Right lobe of liver (tissue), 6 donors: ENCODE measurements around the gene ZCCHC24. TPM values are rescaled to one million over a fixed set of nuclear protein-coding genes. Genes with fewer than 3 reads are reported as not detected.

Source experiments
- ATAC-seq, 4 donors: fragments of 200-7000 bp; cut with Tn5 transposase; one replicate each; pipeline ENCODE4 v1.9.1; 2020; ENCODE audit warnings: mild to moderate bottlenecking in 4 of 4, moderate library complexity in 4 of 4
- DNase-seq, 3 donors: peaks; one replicate each; pipeline ENCODE4 v3.0.0-alpha.2; 2020
- H3K27ac ChIP-seq, 3 donors: fragments of 200-600 bp; one replicate each; pipeline ENCODE4 v1.8.0; 2022
- H3K27me3 ChIP-seq, 2 donors: fragments of 200-600 bp; one replicate each; pipeline ENCODE4 v1.8.0; 2022
- H3K36me3 ChIP-seq, 4 donors: fragments of 200-600 bp; sonication (generic) in 1 of 4; one replicate each; pipeline versions ENCODE4 v1.5.1 to v1.8.0; 2017 to 2022; ENCODE audit warnings: control low read depth in 1 of 4
- H3K4me1 ChIP-seq, 4 donors: fragments of 200-600 bp; sonication (generic) in 1 of 4; one replicate each; pipeline versions ENCODE4 v1.5.1 to v1.8.0; 2017 to 2022; ENCODE audit warnings: control low read depth in 1 of 4
- H3K4me3 ChIP-seq, 3 donors: fragments of 200-600 bp; one replicate each; pipeline ENCODE4 v1.8.0; 2022
- H3K9me3 ChIP-seq, 4 donors: fragments of 200-600 bp; sonication (generic) in 1 of 4; one replicate each; pipeline versions ENCODE4 v1.5.1 to v1.8.0; 2017 to 2022; ENCODE audit warnings: control low read depth in 1 of 4
- POLR2A ChIP-seq: fragments of 450-650 bp; IDR thresholded peaks from one replicate; pipeline ENCODE4 v1.6.1; 2017; ENCODE audit warnings: antibody characterized with exemption, mild to moderate bottlenecking
- WGBS: methylation state at CpG from one replicate; pipeline ENCODE4 v1.1.6; 2018; ENCODE audit warnings: low coverage, low lambda C conversion rate; ENCODE audit not compliant: insufficient coverage; ENCODE audit errors: missing lambda C conversion rate; 5-methylcytosine and 5-hydroxymethylcytosine counted together
- intact Hi-C, 2 donors: fragments of 100-400 bp; cut with DNase I; formaldehyde crosslinking; loops; one replicate each; pipeline versions ENCODE4 v1.11.2 to v1.14.1; 2022
- total RNA-seq, 6 experiments: library from RNA; depleted of rRNA in 2 of 6; stranded (reverse); fragments of >200 nt in 2 of 6; fragmentation: NEBNext Ultra II Directional in 3 of 6; extraction: Animal tissue kit (Norgen Biotek cat#: 25700) in 3 of 6; gene quantifications; one replicate each; pipeline versions ENCODE4 v1.1.0 to v1.2.4, GENCODE V29; 2016 to 2023
- TF ChIP-seq, protein P1 (sequence below), 4 donors: fragments of 200-600 bp in 3 of 4; fragments of 450-650 bp in 1 of 4; IDR thresholded peaks; one replicate each; pipeline versions ENCODE4 v1.5.1 to v1.8.0; 2016 to 2022; ENCODE audit warnings: antibody characterized with exemption in 4 of 4, mild to moderate bottlenecking in 2 of 4
- donor health status: DM: no; HTN: yes; CAD: no.
- donor health status: DM: no; HTN: no; CAD: no.
- donor health status: DM: no; HTN: no; CAD: no.
- donor health status: DM: no; HTN: yes; CAD: no.
- donor health status: DM: no; HTN: yes; CAD: no.

ZCCHC24 gene
- total RNA-seq, 6 experiments from 2014 or later: 19.8 to 33.6 (median 22.7) TPM

DNA sequence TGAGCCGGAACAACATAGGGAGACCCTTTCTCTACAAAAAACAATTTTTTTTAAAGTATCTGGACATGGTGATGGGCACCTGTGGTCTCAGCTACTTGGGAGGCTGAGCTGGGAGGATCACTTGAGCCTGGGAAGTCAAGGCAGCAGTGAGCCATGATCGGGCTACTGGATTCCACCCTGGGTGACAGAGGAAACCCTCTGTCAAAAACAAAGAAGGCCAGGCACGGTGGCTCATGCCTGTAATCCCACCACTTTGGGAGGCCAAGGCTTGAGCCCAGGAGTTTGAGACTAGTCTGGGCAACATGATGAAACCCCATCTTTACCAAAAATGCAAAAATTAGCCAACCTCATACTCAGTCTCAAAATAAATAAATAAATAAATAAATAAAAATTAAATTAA, 19.9 kb upstream of the ZCCHC24 start:
- Histone ChIP-seq H3K27me3 (no peaks in the 10 kb centered on the region), H3K27ac (no peak overlapping the region), H3K36me3 (no peaks in the 10 kb centered on the region), H3K9me3 (no peaks in the 10 kb centered on the region), H3K4me1 (peaks cover 0 to 8% (median 0%) of the 10 kb centered on the region in 4 donors), H3K4me3 (no peak overlapping the region)
- WGBS: 80% methylated on average over 3 of the region's 3 CpGs
- DNase-seq (no peak), ATAC-seq (no peak)
- intact Hi-C loops: loop anchor here in 1 of 2 donors (10.0 kb wide), 1 partner anchor 71 kb away; no protein-coding TSS in a partner anchor
- TF ChIP-seq POLR2A: no peak
- TF ChIP-seq, protein P1, sequence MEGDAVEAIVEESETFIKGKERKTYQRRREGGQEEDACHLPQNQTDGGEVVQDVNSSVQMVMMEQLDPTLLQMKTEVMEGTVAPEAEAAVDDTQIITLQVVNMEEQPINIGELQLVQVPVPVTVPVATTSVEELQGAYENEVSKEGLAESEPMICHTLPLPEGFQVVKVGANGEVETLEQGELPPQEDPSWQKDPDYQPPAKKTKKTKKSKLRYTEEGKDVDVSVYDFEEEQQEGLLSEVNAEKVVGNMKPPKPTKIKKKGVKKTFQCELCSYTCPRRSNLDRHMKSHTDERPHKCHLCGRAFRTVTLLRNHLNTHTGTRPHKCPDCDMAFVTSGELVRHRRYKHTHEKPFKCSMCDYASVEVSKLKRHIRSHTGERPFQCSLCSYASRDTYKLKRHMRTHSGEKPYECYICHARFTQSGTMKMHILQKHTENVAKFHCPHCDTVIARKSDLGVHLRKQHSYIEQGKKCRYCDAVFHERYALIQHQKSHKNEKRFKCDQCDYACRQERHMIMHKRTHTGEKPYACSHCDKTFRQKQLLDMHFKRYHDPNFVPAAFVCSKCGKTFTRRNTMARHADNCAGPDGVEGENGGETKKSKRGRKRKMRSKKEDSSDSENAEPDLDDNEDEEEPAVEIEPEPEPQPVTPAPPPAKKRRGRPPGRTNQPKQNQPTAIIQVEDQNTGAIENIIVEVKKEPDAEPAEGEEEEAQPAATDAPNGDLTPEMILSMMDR (IDR thresholded peaks at IDR 0.05): no peak

DNA sequence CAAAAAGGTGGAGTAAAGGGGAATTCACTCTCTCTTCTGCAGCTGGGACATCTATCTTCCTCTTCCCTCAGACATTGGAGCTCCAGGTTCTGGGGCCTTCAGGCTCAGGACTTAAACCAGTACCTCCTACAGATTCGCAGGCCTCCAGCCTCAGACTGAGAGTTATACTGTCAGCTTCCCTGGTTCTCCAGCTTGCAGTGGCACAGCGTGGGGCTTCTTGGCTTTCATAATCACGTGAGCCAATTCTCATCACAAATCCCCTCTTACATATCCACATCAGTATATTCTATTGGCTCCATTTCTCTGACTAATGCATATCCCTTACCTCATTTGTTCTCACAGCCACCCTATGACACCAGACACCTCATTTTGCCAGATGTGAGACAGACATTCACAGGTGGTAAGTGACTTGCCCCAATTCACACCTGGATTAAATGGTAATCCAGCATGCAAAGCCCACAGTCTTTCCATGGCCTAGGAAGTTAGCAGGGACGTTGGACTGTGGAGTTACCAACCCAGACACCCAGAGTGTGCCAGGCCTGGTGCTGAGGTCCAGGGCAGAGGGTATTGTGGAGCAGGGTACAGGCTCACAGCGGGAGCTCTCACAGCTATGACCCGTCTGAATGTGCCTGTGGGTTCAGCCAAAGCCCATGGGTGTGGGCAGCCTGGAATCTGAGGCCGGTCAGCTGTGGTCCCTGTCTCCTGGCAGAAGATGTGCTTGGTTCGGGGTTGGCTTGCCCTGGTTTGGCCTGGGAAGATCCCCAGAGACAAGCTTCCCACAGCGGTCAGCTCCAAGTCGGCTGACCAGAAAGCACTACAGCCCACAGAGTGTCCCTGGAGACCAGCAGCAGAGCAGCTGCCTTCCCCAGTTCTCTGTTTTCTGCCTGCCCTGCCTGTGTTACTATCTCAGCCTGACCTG, 18.4 kb upstream of the ZCCHC24 start:
- TF ChIP-seq POLR2A: no peak
- TF ChIP-seq, protein P1 (IDR thresholded peaks at IDR 0.05): no peak
- ATAC-seq: no peak
- WGBS: 65% methylated on average over 4 of the region's 10 CpGs
- no peak for DNase-seq
- no peaks in the 10 kb centered on the region for H3K27me3 ChIP-seq
- H3K4me1 ChIP-seq: peaks cover 0 to 8% (median 0%) of the 10 kb centered on the region in 4 donors
- H3K4me3 ChIP-seq: no peak overlapping the region
- no peaks in the 10 kb centered on the region for H3K9me3 ChIP-seq
- no peaks in the 10 kb centered on the region for H3K36me3 ChIP-seq
- intact Hi-C loops: loop anchor here in 1 of 2 donors (10.0 kb wide), 1 partner anchor 69 kb away; no protein-coding TSS in a partner anchor
- no peak overlapping the region for H3K27ac ChIP-seq

DNA sequence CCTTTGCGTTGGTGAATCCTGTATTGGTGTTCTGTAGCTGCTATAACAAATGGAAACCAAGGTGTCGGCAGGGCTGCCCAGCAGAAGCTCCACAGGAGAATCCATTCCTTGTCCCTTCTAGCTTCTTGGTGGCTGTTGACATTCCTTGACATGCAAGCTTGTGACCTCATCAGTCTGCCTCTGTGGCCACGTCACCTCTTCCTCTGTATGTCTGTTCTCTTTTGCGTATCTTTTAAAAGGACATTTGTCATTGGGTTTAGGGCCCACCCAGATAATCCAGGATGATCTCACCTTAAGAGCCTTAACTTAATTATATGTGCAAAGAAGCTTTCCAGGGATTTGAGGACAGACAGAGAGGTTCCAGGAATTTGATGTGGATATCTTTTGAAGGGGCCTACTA, 15.3 kb upstream of the ZCCHC24 start:
- intact Hi-C loops: loop anchor here in 1 of 2 donors (10.0 kb wide), 1 partner anchor 66 kb away; no protein-coding TSS in a partner anchor
- H3K4me1 ChIP-seq: no peaks in the 10 kb centered on the region
- no peak for DNase-seq
- no peaks in the 10 kb centered on the region for H3K9me3 ChIP-seq
- no peaks in the 10 kb centered on the region for H3K36me3 ChIP-seq
- no peak overlapping the region for H3K4me3 ChIP-seq
- ATAC-seq: no peak
- no peak for TF ChIP-seq POLR2A
- TF ChIP-seq, protein P1 (IDR thresholded peaks at IDR 0.05): no peak
- H3K27me3 ChIP-seq: no peaks in the 10 kb centered on the region
- WGBS: 95% methylated on average over 3 of the region's 4 CpGs
- no peak overlapping the region for H3K27ac ChIP-seq

DNA sequence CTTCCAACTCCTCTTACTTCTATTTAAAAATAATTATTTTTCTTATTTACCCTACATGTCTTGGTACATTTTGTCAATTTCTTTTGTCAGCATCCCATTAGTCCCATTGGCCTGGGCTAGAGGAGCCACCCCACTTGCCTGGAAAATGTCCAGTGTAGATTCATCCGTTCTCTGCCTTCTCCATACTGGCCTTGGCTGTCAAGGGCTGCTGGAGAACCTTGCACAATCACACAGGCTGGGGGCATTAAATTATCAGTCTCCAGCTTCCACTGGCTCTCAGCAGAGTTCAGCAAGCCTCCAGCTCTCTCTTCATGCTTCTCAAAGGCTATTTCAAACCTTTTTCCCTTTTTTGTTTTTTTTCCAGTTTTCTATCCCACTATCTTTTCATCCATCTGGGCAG, 13.8 kb upstream of the ZCCHC24 start:
- Histone ChIP-seq H3K27me3 (no peaks in the 10 kb centered on the region), H3K4me3 (no peak overlapping the region), H3K36me3 (no peaks in the 10 kb centered on the region), H3K4me1 (no peaks in the 10 kb centered on the region), H3K9me3 (no peaks in the 10 kb centered on the region), H3K27ac (no peak overlapping the region)
- ATAC-seq (no peak), DNase-seq (no peak)
- intact Hi-C loops: no loop called here
- no peak for TF ChIP-seq POLR2A
- 71% methylated on average over 1 of the region's 1 CpG for WGBS

DNA sequence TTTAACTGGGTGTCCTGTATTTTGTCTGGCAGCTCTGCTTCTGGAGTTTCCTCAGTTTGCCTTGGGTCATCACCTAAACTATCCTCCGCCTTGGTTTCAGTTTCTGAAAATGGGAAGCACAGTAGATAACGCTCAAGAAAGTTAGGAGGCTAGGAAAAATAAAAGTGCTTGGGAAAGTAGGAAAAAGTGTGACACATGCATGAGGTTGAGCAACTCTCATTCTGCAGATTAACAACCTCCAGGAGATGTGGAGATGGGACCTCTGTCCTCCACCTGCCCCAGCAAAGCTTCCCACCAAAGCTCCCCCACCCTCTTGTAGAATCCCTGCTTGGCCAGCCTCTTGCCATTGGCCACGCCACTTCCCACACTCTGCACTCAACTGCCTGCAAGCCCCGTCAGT, 13.1 kb upstream of the ZCCHC24 start:
- H3K36me3 ChIP-seq: no peaks in the 10 kb centered on the region
- no peaks in the 10 kb centered on the region for H3K27me3 ChIP-seq
- intact Hi-C loops: no loop called here
- ATAC-seq: no peak
- 77% methylated on average over 4 of the region's 4 CpGs for WGBS
- no peak overlapping the region for H3K4me3 ChIP-seq
- H3K27ac ChIP-seq: no peak overlapping the region
- no peaks in the 10 kb centered on the region for H3K9me3 ChIP-seq
- no peaks in the 10 kb centered on the region for H3K4me1 ChIP-seq
- TF ChIP-seq, protein P1 (IDR thresholded peaks at IDR 0.05): no peak
- TF ChIP-seq POLR2A: no peak
- DNase-seq: no peak
